Measurements from ENCODE around the gene EEF2KMT. TPM values are rescaled to one million over a fixed set of nuclear protein-coding genes. Genes with fewer than 3 reads are reported as not detected.

The EEF2KMT gene
- total RNA-seq, 2 donors from 2014 or later = 4.4 to 6.0 TPM

DNA sequence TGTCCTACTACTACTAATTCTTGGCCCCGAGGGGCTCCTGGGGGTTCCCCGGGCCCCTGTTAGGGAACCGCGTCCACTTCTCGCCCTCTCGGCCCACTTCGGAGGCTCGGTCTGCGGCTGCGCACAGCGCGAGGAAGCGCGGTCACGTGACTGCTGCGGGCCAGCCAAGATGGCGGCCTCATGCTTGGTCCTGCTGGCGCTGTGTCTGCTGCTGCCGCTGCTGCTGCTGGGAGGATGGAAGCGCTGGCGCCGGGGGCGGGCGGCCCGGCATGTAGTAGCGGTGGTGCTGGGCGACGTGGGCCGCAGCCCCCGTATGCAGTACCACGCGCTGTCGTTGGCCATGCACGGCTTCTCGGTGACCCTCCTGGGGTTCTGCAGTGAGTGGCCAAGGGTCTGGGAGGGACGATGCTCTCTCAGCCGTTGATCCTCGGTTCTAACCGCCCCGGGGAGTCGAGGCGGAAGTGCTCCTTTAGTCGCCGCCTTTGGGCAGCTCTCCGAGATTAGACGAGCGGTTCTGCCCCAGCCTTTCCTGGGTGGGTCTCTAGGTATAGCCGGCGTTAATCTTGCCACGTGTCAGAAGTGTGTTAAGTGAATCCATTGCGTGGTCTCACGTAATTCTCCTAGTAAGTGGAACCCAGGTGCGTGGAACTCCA is 25.8 kb downstream of the EEF2KMT start, which contains the start of gene ALG1:
Gene ALG1, plus strand, starts transcription at position 163 of the 653 bp plus-strand sequence. Its CDS starts 7 bp downstream, at position 170.
- peak; percentile 94 for ATAC-seq

DNA sequence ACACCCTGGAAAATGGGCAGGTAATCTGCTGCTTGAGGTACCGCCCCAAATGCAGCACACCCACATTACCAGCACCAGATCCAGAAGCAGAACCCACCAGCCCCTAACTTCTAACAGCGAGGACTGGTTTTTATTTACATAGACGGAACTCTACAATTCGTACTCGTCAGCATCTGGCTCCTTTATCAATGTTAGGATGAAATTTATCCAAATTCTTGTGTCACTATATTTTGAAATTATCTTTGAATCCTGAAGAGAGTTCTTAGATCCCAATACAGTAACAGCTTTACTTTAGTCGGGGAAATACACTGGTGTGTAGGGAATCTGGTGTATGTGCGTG is 26.3 kb downstream of the EEF2KMT start:
- DNase-seq = no peak
- no peaks in the 10 kb centered on the region for H3K27me3 Mint-ChIP-seq
- peak overlapping the region; percentile 96 for H3K4me3 Mint-ChIP-seq
- H3K4me1 Mint-ChIP-seq = peaks cover 16% of the 10 kb centered on the region
- H3K36me3 Mint-ChIP-seq (ENCODE audit: low read depth) = peaks cover 4% of the 10 kb centered on the region
- ATAC-seq = no peak
- peak overlapping the region; percentile 97 for H3K27ac Mint-ChIP-seq
- no peaks in the 10 kb centered on the region for H3K9me3 ChIP-seq (ENCODE audit: control insufficient read depth, low read length, poor library complexity, severe bottlenecking)

More for the DNA sequence above, 25.8 kb downstream of the EEF2KMT start, which contains the start of gene ALG1:
- Mint-ChIP-seq H3K27ac (peak within 1 kb of the TSS; percentile 97), H3K36me3 (ENCODE audit: low read depth) (peaks cover 4% of the 10 kb centered on the region), H3K4me1 (peaks cover 16% of the 10 kb centered on the region), H3K4me3 (peak within 1 kb of the TSS; percentile 96), H3K27me3 (no peaks in the 10 kb centered on the region)
- no peaks in the 10 kb centered on the region for H3K9me3 ChIP-seq (ENCODE audit: control insufficient read depth, low read length, poor library complexity, severe bottlenecking)
- DNase-seq = peak; percentile 82 to 84 (median 83)

DNA sequence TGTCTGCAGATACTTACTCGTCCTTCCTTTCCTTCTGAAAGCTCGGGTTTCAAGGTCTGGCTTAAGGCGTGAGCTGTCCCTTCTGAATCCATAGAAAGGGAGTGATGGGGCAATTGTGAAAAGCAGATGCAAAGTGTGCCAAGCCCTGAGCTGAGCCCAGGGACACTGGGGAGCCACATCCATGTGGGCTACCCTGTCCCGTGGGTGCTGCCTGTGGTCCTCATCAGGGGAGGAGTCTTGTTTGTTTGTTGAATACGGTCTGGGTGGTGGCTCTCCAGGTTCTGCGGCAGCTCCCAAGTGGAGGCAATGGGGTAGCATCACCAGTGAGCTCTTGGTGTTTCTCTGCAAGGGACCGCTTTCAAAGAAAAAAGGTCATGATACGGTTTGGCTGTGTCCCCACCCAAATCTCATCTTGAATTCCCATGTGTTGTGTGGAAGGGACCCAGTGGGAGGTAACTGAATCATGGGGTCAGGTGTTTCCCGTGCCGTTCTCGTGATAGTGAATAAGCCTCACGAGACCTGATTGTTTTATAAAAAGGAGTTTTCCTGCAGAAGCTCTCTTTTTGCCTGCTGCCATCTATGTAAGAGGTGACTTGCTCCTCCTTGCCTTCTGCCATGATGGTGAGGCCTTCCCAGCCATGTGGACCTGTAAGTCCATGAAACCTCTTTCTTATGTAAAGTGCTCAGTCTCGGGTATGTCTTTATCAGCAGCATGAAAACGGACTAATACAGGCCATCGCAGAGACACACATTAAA is 27.0 kb downstream of the EEF2KMT start:
- Mint-ChIP-seq H3K4me1 (peaks cover 16% of the 10 kb centered on the region), H3K27me3 (no peaks in the 10 kb centered on the region), H3K36me3 (ENCODE audit: low read depth) (peaks cover 4% of the 10 kb centered on the region), H3K4me3 (peak overlapping the region; percentile 45), H3K27ac (peak overlapping the region; percentile 97)
- DNase-seq (no peak), ATAC-seq (no peak)
- H3K9me3 ChIP-seq (ENCODE audit: control insufficient read depth, low read length, poor library complexity, severe bottlenecking) = no peaks in the 10 kb centered on the region

DNA sequence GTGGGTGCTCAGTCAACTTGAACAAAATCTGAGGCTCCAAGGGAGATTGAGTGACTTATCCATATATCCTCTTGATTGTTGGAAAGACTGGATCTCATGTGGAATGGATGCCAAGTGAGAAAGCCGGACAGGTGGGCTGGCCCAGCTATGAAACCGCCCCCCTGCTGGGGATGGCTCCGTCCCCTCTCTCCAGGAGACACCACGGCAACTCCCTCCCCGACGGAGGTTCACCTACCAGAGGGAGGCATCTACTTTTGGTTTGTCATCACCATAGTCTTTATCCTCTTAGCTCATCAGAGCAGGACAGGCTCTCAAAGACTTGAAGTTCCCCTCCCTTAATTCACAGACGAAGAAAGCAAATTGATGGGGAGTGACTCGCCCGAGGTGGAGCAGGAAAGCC is 27.7 kb downstream of the EEF2KMT start:
- Mint-ChIP-seq H3K27me3 (no peaks in the 10 kb centered on the region), H3K36me3 (ENCODE audit: low read depth) (no peaks in the 10 kb centered on the region), H3K4me1 (peaks cover 16% of the 10 kb centered on the region), H3K27ac (peak overlapping the region; percentile 97), H3K4me3 (peak overlapping the region; percentile 45)
- ATAC-seq (no peak), DNase-seq (no peak)
- no peaks in the 10 kb centered on the region for H3K9me3 ChIP-seq (ENCODE audit: control insufficient read depth, low read length, poor library complexity, severe bottlenecking)

DNA sequence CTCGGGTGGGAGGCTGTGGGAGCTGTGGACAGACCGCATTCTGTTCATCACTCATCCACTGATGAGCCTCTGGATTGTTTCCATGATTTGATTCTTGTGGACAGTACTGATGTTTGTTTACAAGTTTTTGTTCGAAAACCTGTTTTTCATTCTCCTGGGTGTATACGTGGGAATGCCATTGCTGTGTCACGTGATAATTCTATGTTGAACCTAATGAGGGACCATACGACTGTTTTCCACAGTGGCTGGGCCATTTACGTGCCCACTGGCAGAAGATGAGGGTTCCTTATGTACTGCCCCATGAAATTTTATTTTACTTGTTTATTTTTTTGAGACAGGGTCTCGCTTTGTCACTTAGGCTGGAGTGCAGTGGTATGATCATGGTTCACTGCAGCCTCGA is 28.5 kb downstream of the EEF2KMT start:
- Mint-ChIP-seq H3K4me3 (no peak overlapping the region), H3K4me1 (peaks cover 16% of the 10 kb centered on the region), H3K27me3 (no peaks in the 10 kb centered on the region), H3K27ac (no peak overlapping the region), H3K36me3 (ENCODE audit: low read depth) (no peaks in the 10 kb centered on the region)
- H3K9me3 ChIP-seq (ENCODE audit: control insufficient read depth, low read length, poor library complexity, severe bottlenecking) = no peaks in the 10 kb centered on the region
- DNase-seq = no peak
- no peak for ATAC-seq

DNA sequence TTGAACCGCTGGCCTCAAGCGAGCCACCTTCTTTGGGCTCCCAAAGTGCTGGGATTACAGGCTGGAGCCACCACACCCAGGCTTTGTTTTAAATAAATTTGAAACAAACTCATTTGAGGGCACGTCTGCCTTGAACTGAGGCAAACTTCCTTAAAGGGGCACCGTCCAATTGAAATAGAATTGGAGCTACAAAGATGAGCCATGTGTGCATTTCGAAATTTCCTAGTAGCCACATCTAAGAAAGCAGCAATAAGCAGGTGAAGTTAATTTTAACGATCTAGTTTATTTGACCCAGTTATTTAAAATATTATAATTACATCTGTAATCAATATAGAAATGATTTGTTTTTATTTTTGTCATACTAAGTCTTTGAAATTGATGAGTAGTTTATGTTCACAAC is 31.1 kb downstream of the EEF2KMT start:
- H3K4me1 Mint-ChIP-seq = peaks cover 10% of the 10 kb centered on the region
- H3K9me3 ChIP-seq (ENCODE audit: control insufficient read depth, low read length, poor library complexity, severe bottlenecking) = no peaks in the 10 kb centered on the region
- ATAC-seq = no peak
- DNase-seq = no peak
- H3K27me3 Mint-ChIP-seq = peaks cover 9% of the 10 kb centered on the region
- no peak overlapping the region for H3K27ac Mint-ChIP-seq
- H3K4me3 Mint-ChIP-seq = no peak overlapping the region
- no peaks in the 10 kb centered on the region for H3K36me3 Mint-ChIP-seq (ENCODE audit: low read depth)

DNA sequence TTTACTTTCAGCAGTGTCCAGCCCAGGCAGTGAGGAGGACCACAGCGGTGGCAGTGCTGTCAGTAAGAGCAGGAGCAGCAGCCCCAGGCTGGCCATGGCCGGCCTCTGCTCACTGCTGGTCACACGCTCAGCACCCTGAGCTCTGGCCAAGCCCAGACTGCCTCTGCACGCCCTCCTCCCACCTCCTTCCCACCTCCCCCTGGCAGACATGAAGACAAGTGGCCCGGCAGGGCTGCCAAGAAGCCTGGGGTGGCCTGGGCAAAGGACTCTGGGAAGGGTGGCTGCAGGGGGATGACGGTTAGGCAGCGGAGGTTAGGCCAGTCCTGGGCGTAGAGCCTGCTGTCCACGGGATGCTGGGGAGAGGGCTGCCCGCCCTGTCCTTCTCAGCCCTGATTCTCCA is 31.8 kb downstream of the EEF2KMT start, which contains the start of gene C16orf89:
Gene C16orf89, minus strand, starts transcription at position 144 of the 400 bp plus-strand sequence. Its CDS starts 48 bp downstream, at position 96.
- Mint-ChIP-seq H3K4me1 (peaks cover 4% of the 10 kb centered on the region), H3K27ac (no peak within 1 kb of the TSS), H3K36me3 (ENCODE audit: low read depth) (no peaks in the 10 kb centered on the region), H3K4me3 (no peak within 1 kb of the TSS), H3K27me3 (peaks cover 9% of the 10 kb centered on the region)
- no peaks in the 10 kb centered on the region for H3K9me3 ChIP-seq (ENCODE audit: control insufficient read depth, low read length, poor library complexity, severe bottlenecking)
- ATAC-seq (no peak), DNase-seq (no peak)

DNA sequence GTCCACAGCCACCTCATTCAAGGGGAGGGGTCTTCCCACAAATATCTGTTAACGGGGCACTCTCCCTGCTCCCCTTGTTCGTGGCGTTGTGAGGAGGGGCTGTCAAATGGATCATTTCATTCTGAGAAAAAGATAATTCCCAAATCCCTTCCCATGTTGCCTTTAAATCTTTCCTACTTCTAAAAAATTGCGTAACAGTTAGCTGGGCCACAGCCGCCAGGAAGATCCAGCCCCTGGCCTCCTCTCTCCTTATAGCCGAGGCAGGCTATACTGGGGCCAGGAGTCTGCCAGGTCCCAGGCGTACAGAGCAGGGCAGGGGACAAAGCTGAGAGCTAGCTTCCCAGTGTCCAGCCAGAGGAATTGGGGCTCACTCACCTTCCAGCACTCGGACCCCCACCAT is 32.3 kb downstream of the EEF2KMT start:
- peaks cover 9% of the 10 kb centered on the region for H3K27me3 Mint-ChIP-seq
- peaks cover 4% of the 10 kb centered on the region for H3K4me1 Mint-ChIP-seq

DNA sequence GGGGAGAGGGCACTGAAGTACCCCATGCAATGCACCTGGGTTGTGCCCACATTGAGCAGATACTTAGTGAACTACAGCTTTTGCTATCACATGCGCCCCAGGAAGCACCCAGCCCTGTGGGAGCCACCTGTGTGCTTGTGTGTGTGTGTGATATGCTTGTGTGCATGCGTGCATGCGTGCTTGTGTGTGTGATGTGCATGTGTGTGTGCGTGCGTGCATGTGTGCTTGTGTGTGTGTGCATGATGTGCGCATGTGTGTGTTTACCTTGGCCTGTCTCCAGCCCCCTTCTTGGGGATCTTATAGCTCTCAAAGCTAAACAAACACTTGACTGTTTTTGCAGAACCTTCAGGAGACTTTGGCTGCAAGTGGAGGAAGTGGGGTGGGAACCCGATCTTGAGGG is 32.7 kb downstream of the EEF2KMT start:
- DNase-seq (no peak), ATAC-seq (no peak)
- H3K36me3 Mint-ChIP-seq (ENCODE audit: low read depth) = no peaks in the 10 kb centered on the region

More for the DNA sequence above, 32.3 kb downstream of the EEF2KMT start:
- DNase-seq = no peak
- H3K9me3 ChIP-seq (ENCODE audit: control insufficient read depth, low read length, poor library complexity, severe bottlenecking) = no peaks in the 10 kb centered on the region
- no peak for ATAC-seq
- no peaks in the 10 kb centered on the region for H3K36me3 Mint-ChIP-seq (ENCODE audit: low read depth)
- H3K27ac Mint-ChIP-seq = no peak overlapping the region
- H3K4me3 Mint-ChIP-seq = no peak overlapping the region

DNA sequence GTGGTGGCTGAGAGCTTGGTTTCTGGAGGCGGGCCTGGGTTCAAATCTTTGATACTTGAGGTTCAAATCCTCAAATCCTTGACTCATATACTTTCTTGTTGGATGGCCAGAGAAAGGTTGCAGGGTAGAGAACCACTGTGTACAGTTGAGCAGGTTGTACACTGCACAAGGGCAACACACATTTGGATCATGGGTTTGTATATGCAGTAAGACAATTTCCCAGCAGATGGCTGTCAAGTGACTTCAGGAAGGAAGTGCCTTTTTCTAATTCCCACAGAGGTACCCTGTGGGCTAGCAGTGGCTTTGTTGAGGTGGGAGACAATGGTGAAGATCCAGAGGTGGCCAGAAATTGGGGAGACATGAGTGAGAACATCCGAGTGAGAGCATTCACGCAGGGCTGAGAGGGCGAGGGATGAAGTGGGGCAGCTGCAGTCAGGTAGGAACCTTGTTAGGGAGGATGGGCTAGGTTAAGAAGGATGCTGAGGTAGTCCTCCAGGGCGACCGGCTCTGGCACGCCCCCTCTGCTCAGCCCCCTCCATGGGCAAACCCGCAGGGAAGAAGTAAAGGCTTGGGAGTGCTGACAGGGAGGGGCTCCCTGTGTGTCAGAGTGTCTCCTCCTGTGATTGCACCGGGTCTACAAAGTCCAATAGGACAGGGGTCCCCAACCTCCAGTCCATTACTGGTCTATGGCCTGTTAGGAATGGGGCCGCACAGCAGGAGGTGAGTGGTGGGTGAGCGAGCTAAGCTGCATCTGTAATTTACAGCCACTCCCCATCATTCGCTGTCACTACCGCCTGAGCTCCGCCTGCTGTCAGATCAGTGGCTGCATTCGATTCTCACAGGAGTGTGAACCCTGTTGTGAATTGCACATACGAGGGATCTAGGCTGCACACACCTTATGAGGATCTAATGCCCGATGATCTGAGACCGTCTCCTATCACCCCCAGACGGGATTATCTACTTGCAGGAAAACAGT is 34.5 kb downstream of the EEF2KMT start:
- Mint-ChIP-seq H3K27me3 (peaks cover 9% of the 10 kb centered on the region), H3K4me3 (no peak overlapping the region), H3K36me3 (ENCODE audit: low read depth) (no peaks in the 10 kb centered on the region), H3K4me1 (peaks cover 4% of the 10 kb centered on the region), H3K27ac (no peak overlapping the region)
- H3K9me3 ChIP-seq (ENCODE audit: control insufficient read depth, low read length, poor library complexity, severe bottlenecking) = no peaks in the 10 kb centered on the region
- no peak for DNase-seq
- no peak for ATAC-seq

More for the DNA sequence above, 32.7 kb downstream of the EEF2KMT start:
- H3K27ac Mint-ChIP-seq = no peak overlapping the region
- H3K4me1 Mint-ChIP-seq = peaks cover 4% of the 10 kb centered on the region
- H3K9me3 ChIP-seq (ENCODE audit: control insufficient read depth, low read length, poor library complexity, severe bottlenecking) = no peaks in the 10 kb centered on the region
- H3K27me3 Mint-ChIP-seq = peaks cover 9% of the 10 kb centered on the region
- H3K4me3 Mint-ChIP-seq = no peak overlapping the region

DNA sequence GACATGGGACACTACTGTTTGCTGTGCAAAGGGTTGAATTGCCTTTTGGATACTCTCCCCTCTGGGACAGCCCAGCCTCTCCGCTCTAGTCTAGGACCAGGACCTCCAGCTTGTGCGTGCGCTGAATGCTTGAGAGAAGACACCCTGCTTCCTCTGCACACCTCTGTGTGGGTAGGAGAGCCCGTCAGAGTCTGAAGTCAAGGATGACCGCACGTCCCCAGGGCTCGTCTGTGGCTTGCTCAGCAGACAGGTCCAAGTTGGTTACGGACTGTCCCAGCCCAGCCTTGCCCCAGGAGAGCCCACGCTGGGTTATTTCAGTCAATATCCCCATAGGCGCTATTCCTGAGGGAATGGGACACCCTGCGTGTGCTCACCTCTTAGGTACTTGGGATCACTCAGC is 35.5 kb downstream of the EEF2KMT start:
- H3K36me3 Mint-ChIP-seq (ENCODE audit: low read depth) = no peaks in the 10 kb centered on the region
- ATAC-seq = no peak
- DNase-seq = no peak
- no peaks in the 10 kb centered on the region for H3K9me3 ChIP-seq (ENCODE audit: control insufficient read depth, low read length, poor library complexity, severe bottlenecking)
- H3K27me3 Mint-ChIP-seq = peaks cover 9% of the 10 kb centered on the region
- no peak overlapping the region for H3K27ac Mint-ChIP-seq
- no peak overlapping the region for H3K4me3 Mint-ChIP-seq
- peaks cover 4% of the 10 kb centered on the region for H3K4me1 Mint-ChIP-seq

DNA sequence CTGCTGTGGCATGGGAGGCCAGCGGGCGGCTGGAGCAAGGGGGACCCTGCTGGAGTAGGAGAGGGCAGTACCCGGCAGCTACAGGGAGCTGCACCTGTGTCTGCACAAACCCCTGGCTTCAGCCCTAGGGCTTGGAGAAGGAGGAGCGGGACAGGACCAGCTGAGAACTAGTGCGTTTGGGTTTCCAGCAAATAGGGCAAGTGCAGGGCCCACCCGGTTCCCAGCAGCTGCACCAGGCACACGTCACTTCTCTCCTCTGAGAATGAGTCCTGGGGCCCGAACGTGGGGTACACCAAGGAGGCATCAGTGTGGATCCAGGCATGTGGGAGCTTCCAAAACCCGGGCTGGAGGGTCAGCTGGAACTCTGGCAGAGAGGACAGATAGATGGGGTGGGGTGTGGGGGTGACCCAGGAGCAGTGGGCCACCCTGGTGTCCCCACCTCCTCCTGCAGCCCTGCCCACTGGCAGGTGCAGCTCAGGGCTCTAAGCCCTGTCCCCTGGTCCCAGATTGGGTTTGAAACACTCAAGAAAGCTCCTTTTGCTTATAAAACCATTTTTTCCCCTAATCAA is 37.4 kb downstream of the EEF2KMT start:
- DNase-seq (no peak), ATAC-seq (no peak)
- Mint-ChIP-seq H3K27me3 (peaks cover 9% of the 10 kb centered on the region), H3K36me3 (ENCODE audit: low read depth) (no peaks in the 10 kb centered on the region), H3K27ac (no peak overlapping the region), H3K4me1 (peaks cover 4% of the 10 kb centered on the region), H3K4me3 (no peak overlapping the region)
- no peaks in the 10 kb centered on the region for H3K9me3 ChIP-seq (ENCODE audit: control insufficient read depth, low read length, poor library complexity, severe bottlenecking)

All from T-helper 17 cell (primary cell).